A673 (cell line): ENCODE measurements around the gene ZNF528.

ENCODE experiments used
- CTCF ChIP-seq: fragments of 300-800, 200-600 bp; sonication (generic); conservative IDR thresholded peaks from 2 replicates; pipeline ENCODE4 v1.5.1; 2017; ENCODE audit warnings: low read depth, mild to moderate bottlenecking, antibody characterized with exemption, low read length, moderate library complexity, mixed read lengths
- EZH2 ChIP-seq: fragments of 200-600 bp; sonication (generic); IDR thresholded peaks from 2 replicates; pipeline ENCODE4 v1.6.1; 2017; ENCODE audit warnings: borderline replicate concordance, low read depth, mild to moderate bottlenecking, mixed read lengths, antibody characterized with exemption, low read length; ENCODE audit not compliant: poor library complexity, severe bottlenecking

GRCh38 chr19:52398081-52398441 lies 412 bp downstream of the ZNF528 start:
- TF ChIP-seq CTCF (no peak), EZH2 (no peak)
